C4-2B (cell line): Measurements from ENCODE around the gene USE1.

Experiments used
- H3K27ac ChIP-seq: fragments of 450-650 bp; 2 replicates; pipeline ENCODE4 v1.5.1; 2017
- ZFX ChIP-seq: fragments of 450-650 bp; IDR thresholded peaks from 2 replicates; pipeline ENCODE4 v1.6.1; 2017
- TF ChIP-seq, protein P1 (sequence below): fragments of 450-650 bp; conservative IDR thresholded peaks from 2 replicates; pipeline ENCODE4 v1.5.1; 2017; ENCODE audit warnings: mild to moderate bottlenecking

Gene USE1

DNA sequence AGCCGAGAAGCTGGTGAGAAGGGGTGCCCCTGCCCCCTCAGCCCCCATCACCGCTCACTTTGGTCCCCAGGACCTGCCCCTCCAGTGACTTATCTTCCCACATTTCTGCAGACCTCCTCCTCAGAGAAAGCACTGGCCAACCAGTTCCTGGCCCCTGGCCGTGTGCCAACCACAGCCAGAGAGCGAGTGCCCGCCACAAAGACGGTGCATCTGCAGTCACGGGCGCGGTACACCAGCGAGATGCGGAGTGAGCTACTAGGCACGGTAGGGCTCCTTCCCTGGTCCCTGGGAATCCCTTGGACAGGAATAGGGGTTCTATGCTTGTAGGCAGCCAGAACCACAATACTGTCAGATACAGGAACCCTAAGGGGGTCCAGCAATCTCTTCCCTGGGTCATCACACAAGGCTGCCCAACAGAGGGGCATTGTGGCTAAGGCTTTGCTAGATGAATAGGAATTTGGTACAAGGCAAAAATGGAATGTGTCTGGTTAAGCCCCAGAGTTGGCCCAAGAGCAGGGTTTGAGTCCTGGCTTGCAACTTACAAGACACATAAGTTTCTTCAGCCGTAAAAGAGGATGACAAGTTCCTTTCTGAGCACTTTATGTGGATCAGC is 1.0 kb downstream of the USE1 start:
- no peak for TF ChIP-seq ZFX
- peak overlapping the region; percentile 80 for H3K27ac ChIP-seq

GRCh38 chr19:17219286-17219685 is 4.1 kb downstream of the USE1 start:
- no peak overlapping the region for H3K27ac ChIP-seq

GRCh38 chr19:17220207-17220758 is 5.1 kb downstream of the USE1 start:
- no peak for TF ChIP-seq ZFX
- TF ChIP-seq, protein P1, sequence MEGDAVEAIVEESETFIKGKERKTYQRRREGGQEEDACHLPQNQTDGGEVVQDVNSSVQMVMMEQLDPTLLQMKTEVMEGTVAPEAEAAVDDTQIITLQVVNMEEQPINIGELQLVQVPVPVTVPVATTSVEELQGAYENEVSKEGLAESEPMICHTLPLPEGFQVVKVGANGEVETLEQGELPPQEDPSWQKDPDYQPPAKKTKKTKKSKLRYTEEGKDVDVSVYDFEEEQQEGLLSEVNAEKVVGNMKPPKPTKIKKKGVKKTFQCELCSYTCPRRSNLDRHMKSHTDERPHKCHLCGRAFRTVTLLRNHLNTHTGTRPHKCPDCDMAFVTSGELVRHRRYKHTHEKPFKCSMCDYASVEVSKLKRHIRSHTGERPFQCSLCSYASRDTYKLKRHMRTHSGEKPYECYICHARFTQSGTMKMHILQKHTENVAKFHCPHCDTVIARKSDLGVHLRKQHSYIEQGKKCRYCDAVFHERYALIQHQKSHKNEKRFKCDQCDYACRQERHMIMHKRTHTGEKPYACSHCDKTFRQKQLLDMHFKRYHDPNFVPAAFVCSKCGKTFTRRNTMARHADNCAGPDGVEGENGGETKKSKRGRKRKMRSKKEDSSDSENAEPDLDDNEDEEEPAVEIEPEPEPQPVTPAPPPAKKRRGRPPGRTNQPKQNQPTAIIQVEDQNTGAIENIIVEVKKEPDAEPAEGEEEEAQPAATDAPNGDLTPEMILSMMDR, result no peak
- no peak overlapping the region for H3K27ac ChIP-seq

More at GRCh38 chr19:17219286-17219685, 4.1 kb downstream of the USE1 start:
- TF ChIP-seq, protein P1, result no peak
- no peak for TF ChIP-seq ZFX

GRCh38 chr19:17225053-17225452 is 9.9 kb downstream of the USE1 start:
- TF ChIP-seq, protein P1, result no peak
- no peak for TF ChIP-seq ZFX
- peak overlapping the region; percentile 83; the same call in 1 of the 2 replicates for H3K27ac ChIP-seq

- H3K27ac ChIP-seq, result peak within 1 kb of the TSS; percentile 83
- TF ChIP-seq, protein P1, result no peak
- TF ChIP-seq ZFX, result no peak
Observed at GRCh38 chr19:17226002-17226933, 11.1 kb downstream of the USE1 start, which contains the start of gene OCEL1. OCEL1 (plus strand) TSS chr19:17226226; CDS start chr19:17226248, 22 bp downstream.

DNA sequence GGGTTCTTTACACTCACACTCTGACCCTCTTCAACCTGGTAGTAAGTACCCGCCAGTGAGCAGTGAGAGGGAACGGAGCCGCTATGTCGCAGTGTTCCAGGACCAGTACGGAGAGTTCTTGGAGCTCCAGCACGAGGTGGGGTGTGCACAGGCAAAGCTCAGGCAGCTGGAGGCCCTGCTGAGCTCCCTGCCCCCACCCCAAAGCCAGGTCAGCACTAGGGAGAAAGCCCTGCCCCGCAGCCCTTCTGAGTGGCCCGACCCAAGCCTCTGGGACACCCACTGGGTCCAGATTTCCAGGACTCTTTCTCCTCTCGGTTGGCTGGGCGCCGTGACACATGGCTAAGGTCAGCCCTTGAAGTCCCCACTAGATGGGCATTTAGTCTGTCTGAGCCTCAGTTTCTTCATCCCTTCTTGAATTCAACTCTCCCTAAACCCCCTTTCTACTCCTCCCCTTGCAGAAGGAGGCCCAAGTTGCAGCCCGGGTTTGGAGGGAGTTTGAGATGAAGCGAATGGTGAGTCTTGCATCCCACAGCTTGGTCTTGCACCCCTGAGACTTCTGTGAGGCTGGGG is 12.7 kb downstream of the USE1 start:
- no peak overlapping the region for H3K27ac ChIP-seq
- TF ChIP-seq, protein P1, result no peak
- no peak for TF ChIP-seq ZFX

DNA sequence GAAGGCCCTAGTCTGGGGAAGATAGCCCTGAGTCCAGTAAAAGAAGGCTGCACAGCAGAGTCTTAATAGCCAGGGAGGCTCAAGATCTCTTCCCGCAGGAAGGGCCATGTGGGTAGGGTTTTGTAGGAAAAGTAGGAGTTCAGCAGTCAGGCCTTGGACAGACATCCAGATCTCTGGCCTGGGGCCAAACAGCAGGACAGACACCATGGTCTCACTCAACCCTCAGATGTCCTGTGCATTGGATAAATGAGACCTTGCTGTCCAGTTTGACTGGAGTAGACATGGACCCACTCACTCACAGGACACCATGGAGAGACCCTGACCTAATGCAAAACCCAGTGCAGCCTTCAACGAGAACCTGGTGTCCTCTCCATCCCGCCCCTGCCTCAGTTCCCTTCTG is 14.7 kb downstream of the USE1 start:
- no peak overlapping the region for H3K27ac ChIP-seq

More for the DNA sequence above, 14.7 kb downstream of the USE1 start:
- TF ChIP-seq, protein P1, result no peak
- TF ChIP-seq ZFX, result no peak
